HG03280 (cell line): ENCODE results near the gene KLF9.

Experiments
- ATAC-seq: cut with Tn5 transposase; IDR thresholded peaks from one replicate; pipeline ENCODE4 v1.9.1; 2021; ENCODE audit warnings: mild to moderate bottlenecking, moderate library complexity; ENCODE audit not compliant: unreplicated experiment

KLF9 gene

GRCh38 chr9:70367305-70367930 lies 47.0 kb downstream of the KLF9 start:
- ATAC-seq = no peak

GRCh38 chr9:70363760-70364159 lies 50.7 kb downstream of the KLF9 start:
- ATAC-seq = no peak

DNA sequence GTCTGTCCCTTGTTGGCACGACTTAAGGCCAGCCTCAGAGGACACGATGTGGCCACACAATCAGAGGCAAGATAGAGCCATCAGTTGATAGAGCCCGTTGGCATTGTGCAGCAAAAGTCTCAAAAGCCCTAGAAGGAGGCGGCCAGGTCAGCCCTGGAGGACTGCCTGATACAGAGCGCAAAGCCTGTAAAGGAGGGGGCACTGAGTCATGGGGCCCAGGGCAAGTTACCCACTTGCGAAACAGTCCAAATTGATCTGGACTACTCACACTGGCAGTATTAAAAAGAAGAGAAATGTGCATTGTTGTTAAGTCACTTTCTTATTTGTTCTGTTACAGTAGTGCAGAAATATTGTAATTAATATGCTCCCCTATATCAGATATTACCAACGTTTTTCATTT lies 51.5 kb downstream of the KLF9 start:
- no peak for ATAC-seq

DNA sequence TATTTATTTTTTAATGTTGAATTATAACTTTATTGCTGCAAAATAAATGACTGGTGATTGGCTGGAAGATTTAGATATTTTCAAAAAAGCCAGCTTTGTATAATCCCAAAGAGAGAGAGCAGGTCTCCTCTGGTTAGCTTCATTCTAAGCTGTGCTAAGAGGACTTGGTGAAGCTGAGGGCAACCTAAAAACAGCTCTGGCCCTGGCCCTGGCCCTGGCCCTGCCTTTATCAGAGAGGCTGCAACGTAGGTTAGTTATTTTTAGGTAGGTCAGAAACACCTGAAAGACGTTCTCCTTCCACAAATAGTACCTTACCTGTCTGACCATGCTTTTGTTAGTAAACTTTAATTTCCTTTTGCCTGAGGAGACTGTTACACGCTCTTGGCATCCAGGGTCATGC lies 58.7 kb downstream of the KLF9 start:
- no peak for ATAC-seq

GRCh38 chr9:70352802-70353201 lies 61.7 kb downstream of the KLF9 start:
- ATAC-seq = no peak

DNA sequence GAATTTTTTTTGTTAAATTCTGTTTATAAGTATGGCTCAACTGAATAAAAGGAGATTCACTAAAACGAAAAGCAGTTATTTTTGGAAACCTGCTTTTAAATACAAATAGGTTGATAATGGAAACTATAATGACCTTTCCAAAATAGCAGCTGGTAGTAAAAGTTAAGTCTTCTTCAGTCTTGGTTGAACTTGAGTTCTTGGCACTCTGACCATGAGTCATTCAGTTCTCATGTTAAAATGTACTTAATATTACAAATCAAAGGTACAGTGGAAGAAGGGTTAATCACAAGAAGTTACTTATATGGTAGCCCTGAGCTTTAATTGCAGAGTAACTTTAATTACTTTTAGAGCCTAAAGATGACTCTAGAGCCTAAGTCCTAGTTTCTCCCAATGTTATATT lies 62.1 kb downstream of the KLF9 start:
- ATAC-seq = no peak

- no peak for ATAC-seq
Measured at GRCh38 chr9:70347046-70347445, 67.4 kb downstream of the KLF9 start.

DNA sequence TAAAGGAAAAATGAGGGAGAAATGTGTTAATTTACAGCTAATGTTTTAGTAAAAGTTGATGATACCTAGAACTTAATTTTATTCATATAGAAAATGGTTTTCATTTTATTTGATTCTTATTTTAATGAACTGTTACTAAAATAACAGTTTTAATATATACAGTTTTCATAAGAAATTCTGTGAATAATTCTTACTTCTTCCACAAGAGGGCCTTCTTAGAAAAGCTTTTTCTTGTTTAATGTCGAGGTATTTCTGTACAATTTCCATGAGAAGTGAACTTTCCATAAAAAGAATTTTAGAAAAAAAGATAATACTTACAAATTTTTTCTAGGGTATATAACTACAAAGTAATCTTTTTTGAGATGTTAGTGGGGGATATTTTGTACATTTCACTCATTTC lies 73.9 kb downstream of the KLF9 start:
- no peak for ATAC-seq
